SK-N-SH (cell line): ENCODE data around the gene TNFRSF21.

Experiments
- ELF1 ChIP-seq: IDR thresholded peaks from 2 replicates; pipeline ENCODE4 v1.4.0; 2012
- EP300 ChIP-seq, 2 experiments: IDR thresholded peaks; 2 replicates each; pipeline versions ENCODE4 v1.4.0 to v1.6.1; 2012; ENCODE audit warnings: borderline replicate concordance in 1 of 2, low read depth in 1 of 2, low read length in 1 of 2
- FOXJ3 ChIP-seq: sonication (generic); formaldehyde crosslinking; IDR thresholded peaks from 2 replicates; pipeline ENCODE4 v1.5.1; 2020; ENCODE audit warnings: mild to moderate bottlenecking, missing genetic modification reagents
- FOXM1 ChIP-seq: IDR thresholded peaks from 2 replicates; pipeline ENCODE4 v1.4.0; 2012; ENCODE audit warnings: low read depth, mild to moderate bottlenecking
- JUND ChIP-seq: IDR thresholded peaks from 2 replicates; pipeline ENCODE4 v1.4.0; 2012
- NFIC ChIP-seq: IDR thresholded peaks from 2 replicates; pipeline ENCODE4 v1.4.0; 2012; ENCODE audit warnings: borderline replicate concordance
- POLR2AphosphoS5 ChIP-seq: IDR thresholded peaks from 2 replicates; pipeline ENCODE4 v1.6.1; 2012; ENCODE audit warnings: low read depth, low read length
- RCOR1 ChIP-seq: fragments of 150-350 bp; IDR thresholded peaks from 2 replicates; pipeline ENCODE4 v1.6.1; 2017; ENCODE audit warnings: antibody characterized with exemption, low read length
- RXRA ChIP-seq: IDR thresholded peaks from 2 replicates; pipeline ENCODE4 v1.4.0; 2012; ENCODE audit warnings: low read depth, mild to moderate bottlenecking, borderline replicate concordance
- SIN3A ChIP-seq: IDR thresholded peaks from 2 replicates; pipeline ENCODE4 v1.6.1; 2012; ENCODE audit warnings: low read depth, mild to moderate bottlenecking, low read length, moderate library complexity, borderline replicate concordance
- TF ChIP-seq, protein P1 (sequence below): IDR thresholded peaks from 2 replicates; pipeline ENCODE4 v1.4.0; 2012; ENCODE audit warnings: low read depth, borderline replicate concordance
- TF ChIP-seq, protein P2 (sequence below): fragments of 200-600 bp; sonication (generic); IDR thresholded peaks from 2 replicates; pipeline ENCODE4 v1.6.1; 2017; ENCODE audit warnings: antibody characterized with exemption, mild to moderate bottlenecking, moderate library complexity
- TF ChIP-seq, protein P3 (sequence below): IDR thresholded peaks from 2 replicates; pipeline ENCODE4 v1.6.1; 2012; ENCODE audit warnings: mild to moderate bottlenecking, low read depth, low read length, moderate library complexity

DNA sequence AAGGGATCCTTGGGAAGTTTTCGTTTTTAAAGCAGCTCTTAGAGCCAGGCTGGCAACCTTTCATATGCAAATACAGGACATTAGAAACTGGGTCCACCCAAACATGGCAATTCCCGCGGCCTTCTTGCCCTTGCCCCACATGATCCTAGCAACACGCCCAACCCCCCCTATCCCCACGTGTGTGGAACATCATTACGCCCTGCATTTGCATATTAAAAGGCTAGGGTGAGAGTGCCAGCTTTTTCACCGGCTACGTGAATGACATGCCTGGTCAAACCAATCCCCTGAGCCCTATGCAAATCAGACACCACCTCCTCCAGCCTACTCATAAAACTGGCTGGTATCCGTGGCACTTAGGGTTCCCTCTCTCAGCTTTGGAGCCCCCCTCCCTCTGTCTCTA, 88.1 kb downstream of the TNFRSF21 start:
- no peak for TF ChIP-seq FOXJ3 (CRISPR knock-in tag)
- TF ChIP-seq, protein P1, sequence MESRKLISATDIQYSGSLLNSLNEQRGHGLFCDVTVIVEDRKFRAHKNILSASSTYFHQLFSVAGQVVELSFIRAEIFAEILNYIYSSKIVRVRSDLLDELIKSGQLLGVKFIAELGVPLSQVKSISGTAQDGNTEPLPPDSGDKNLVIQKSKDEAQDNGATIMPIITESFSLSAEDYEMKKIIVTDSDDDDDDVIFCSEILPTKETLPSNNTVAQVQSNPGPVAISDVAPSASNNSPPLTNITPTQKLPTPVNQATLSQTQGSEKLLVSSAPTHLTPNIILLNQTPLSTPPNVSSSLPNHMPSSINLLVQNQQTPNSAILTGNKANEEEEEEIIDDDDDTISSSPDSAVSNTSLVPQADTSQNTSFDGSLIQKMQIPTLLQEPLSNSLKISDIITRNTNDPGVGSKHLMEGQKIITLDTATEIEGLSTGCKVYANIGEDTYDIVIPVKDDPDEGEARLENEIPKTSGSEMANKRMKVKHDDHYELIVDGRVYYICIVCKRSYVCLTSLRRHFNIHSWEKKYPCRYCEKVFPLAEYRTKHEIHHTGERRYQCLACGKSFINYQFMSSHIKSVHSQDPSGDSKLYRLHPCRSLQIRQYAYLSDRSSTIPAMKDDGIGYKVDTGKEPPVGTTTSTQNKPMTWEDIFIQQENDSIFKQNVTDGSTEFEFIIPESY, result no peak
- TF ChIP-seq, protein P2, sequence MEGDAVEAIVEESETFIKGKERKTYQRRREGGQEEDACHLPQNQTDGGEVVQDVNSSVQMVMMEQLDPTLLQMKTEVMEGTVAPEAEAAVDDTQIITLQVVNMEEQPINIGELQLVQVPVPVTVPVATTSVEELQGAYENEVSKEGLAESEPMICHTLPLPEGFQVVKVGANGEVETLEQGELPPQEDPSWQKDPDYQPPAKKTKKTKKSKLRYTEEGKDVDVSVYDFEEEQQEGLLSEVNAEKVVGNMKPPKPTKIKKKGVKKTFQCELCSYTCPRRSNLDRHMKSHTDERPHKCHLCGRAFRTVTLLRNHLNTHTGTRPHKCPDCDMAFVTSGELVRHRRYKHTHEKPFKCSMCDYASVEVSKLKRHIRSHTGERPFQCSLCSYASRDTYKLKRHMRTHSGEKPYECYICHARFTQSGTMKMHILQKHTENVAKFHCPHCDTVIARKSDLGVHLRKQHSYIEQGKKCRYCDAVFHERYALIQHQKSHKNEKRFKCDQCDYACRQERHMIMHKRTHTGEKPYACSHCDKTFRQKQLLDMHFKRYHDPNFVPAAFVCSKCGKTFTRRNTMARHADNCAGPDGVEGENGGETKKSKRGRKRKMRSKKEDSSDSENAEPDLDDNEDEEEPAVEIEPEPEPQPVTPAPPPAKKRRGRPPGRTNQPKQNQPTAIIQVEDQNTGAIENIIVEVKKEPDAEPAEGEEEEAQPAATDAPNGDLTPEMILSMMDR, result no peak
- TF ChIP-seq, protein P3, sequence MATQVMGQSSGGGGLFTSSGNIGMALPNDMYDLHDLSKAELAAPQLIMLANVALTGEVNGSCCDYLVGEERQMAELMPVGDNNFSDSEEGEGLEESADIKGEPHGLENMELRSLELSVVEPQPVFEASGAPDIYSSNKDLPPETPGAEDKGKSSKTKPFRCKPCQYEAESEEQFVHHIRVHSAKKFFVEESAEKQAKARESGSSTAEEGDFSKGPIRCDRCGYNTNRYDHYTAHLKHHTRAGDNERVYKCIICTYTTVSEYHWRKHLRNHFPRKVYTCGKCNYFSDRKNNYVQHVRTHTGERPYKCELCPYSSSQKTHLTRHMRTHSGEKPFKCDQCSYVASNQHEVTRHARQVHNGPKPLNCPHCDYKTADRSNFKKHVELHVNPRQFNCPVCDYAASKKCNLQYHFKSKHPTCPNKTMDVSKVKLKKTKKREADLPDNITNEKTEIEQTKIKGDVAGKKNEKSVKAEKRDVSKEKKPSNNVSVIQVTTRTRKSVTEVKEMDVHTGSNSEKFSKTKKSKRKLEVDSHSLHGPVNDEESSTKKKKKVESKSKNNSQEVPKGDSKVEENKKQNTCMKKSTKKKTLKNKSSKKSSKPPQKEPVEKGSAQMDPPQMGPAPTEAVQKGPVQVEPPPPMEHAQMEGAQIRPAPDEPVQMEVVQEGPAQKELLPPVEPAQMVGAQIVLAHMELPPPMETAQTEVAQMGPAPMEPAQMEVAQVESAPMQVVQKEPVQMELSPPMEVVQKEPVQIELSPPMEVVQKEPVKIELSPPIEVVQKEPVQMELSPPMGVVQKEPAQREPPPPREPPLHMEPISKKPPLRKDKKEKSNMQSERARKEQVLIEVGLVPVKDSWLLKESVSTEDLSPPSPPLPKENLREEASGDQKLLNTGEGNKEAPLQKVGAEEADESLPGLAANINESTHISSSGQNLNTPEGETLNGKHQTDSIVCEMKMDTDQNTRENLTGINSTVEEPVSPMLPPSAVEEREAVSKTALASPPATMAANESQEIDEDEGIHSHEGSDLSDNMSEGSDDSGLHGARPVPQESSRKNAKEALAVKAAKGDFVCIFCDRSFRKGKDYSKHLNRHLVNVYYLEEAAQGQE, result no peak
- TF ChIP-seq JUND, result no peak
- TF ChIP-seq ELF1, result no peak
- TF ChIP-seq POLR2AphosphoS5, result no peak
- no peak for TF ChIP-seq RCOR1
- TF ChIP-seq NFIC, result no peak
- no peak for TF ChIP-seq EP300 (IDR thresholded peaks at IDR 0.05; ENCODE audit: borderline replicate concordance in 1 of 2, low read depth in 1 of 2, low read length in 1 of 2)
- TF ChIP-seq FOXM1, result no peak
- TF ChIP-seq RXRA, result no peak
- no peak for TF ChIP-seq SIN3A
